ENCODE measurements around the gene CPNE6. TPM values are rescaled to one million over a fixed set of nuclear protein-coding genes. Genes with fewer than 3 reads are reported as not detected.

The CPNE6 gene
- total RNA-seq, 1 experiment from 2014 or later, result not detected

GRCh38 chr14:24084440-24084839, 13.1 kb downstream of the CPNE6 start:
- Histone ChIP-seq H3K9me3 (ENCODE audit: control insufficient read depth, low read depth, low read length) (no peaks in the 10 kb centered on the region), H2BK120ac (ENCODE audit: low read depth, low read length, poor library complexity, severe bottlenecking) (no peak overlapping the region), H3T11ph (ENCODE audit: low read length) (no peak overlapping the region), H2BK12ac (ENCODE audit: insufficient read length, low read depth, low read length) (no peak overlapping the region), H3K4me2 (ENCODE audit: insufficient read depth, insufficient read length, low read length) (no peak overlapping the region), H4K8ac (replicated peaks; ENCODE audit: insufficient read length, low read depth, low read length) (no peak overlapping the region), H3K18ac (ENCODE audit: insufficient read length, low read depth, low read length) (no peak overlapping the region), H2AFZ (ENCODE audit: low read length) (no peak overlapping the region), H3K27ac (ENCODE audit: insufficient read length, low read depth, low read length) (no peak overlapping the region), H2BK20ac (ENCODE audit: low read depth, low read length, poor library complexity, severe bottlenecking) (no peak overlapping the region), H3K27me3 (ENCODE audit: insufficient read depth, low read length) (no peaks in the 10 kb centered on the region; the same call in 1 of the 2 replicates), H4K20me1 (ENCODE audit: control insufficient read depth, insufficient read depth, insufficient read length) (no peaks in the 10 kb centered on the region), H3K4ac (ENCODE audit: low read depth, low read length) (no peak overlapping the region), H2BK5ac (ENCODE audit: insufficient read length, low read length) (no peak overlapping the region), H3K79me2 (ENCODE audit: insufficient read depth, low read length) (no peaks in the 10 kb centered on the region), H2AK5ac (ENCODE audit: insufficient read length, low read length) (no peak overlapping the region), H3K79me1 (ENCODE audit: insufficient read depth, low read depth, low read length, poor library complexity, severe bottlenecking) (no peaks in the 10 kb centered on the region), H3K23me2 (ENCODE audit: insufficient read length, low read depth, low read length, poor library complexity, severe bottlenecking) (peaks cover 4% of the 10 kb centered on the region), H3K14ac (ENCODE audit: insufficient read depth, low read length) (no peak overlapping the region), H3K4me1 (ENCODE audit: insufficient read depth, low read length) (peaks cover 3% of the 10 kb centered on the region; the same call in 1 of the 2 replicates), H3K23ac (ENCODE audit: insufficient read length, low read depth, low read length) (no peak overlapping the region), H4K91ac (ENCODE audit: insufficient read length, low read depth, low read length) (no peak overlapping the region), H3K9ac (ENCODE audit: extremely low read depth, insufficient read length, low read length) (no peak overlapping the region), H3K56ac (ENCODE audit: insufficient read length, low read depth, low read length) (no peak overlapping the region), H4K5ac (ENCODE audit: insufficient read length, low read depth, low read length) (no peak overlapping the region), H2BK15ac (ENCODE audit: low read depth, low read length) (no peak overlapping the region)
- no peaks in the 10 kb centered on the region; a peak in 1 of 7 replicates for H3K36me3 Mint-ChIP-seq (ENCODE audit: insufficient read depth in 1 of 3, low read depth in 3 of 3)
- peaks cover 24 to 29% of the 10 kb centered on the region in 2 experiments for H3K4me1 Mint-ChIP-seq
- DNase-seq, result no peak
- TF ChIP-seq, protein P1, sequence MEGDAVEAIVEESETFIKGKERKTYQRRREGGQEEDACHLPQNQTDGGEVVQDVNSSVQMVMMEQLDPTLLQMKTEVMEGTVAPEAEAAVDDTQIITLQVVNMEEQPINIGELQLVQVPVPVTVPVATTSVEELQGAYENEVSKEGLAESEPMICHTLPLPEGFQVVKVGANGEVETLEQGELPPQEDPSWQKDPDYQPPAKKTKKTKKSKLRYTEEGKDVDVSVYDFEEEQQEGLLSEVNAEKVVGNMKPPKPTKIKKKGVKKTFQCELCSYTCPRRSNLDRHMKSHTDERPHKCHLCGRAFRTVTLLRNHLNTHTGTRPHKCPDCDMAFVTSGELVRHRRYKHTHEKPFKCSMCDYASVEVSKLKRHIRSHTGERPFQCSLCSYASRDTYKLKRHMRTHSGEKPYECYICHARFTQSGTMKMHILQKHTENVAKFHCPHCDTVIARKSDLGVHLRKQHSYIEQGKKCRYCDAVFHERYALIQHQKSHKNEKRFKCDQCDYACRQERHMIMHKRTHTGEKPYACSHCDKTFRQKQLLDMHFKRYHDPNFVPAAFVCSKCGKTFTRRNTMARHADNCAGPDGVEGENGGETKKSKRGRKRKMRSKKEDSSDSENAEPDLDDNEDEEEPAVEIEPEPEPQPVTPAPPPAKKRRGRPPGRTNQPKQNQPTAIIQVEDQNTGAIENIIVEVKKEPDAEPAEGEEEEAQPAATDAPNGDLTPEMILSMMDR (conservative IDR thresholded peaks at IDR 0.05), result no peak
- H3K4me3 Mint-ChIP-seq, result no peak overlapping the region
- H3K27ac Mint-ChIP-seq, result no peak overlapping the region
- WGBS (ENCODE audit: extremely low coverage, insufficient read length, low lambda C conversion rate), result no CpG with 5 or more reads among the region's 2 CpGs
- H3K9me3 Mint-ChIP-seq, result no peaks in the 10 kb centered on the region
- H3K27me3 Mint-ChIP-seq (ENCODE audit: low read depth), result peaks cover 32% of the 10 kb centered on the region

All from H9 (cell line).